SH-SY5Y (cell line): ENCODE data around the gene TMEM35A.

Experiments used
- GATA2 ChIP-seq: IDR thresholded peaks from 2 replicates; pipeline ENCODE4 v1.6.1; 2011; ENCODE audit warnings: mild to moderate bottlenecking, low read depth, low read length
- GATA3 ChIP-seq: IDR thresholded peaks from 2 replicates; pipeline ENCODE4 v1.6.1; 2011; ENCODE audit warnings: low read depth, mild to moderate bottlenecking, low read length, moderate library complexity

DNA sequence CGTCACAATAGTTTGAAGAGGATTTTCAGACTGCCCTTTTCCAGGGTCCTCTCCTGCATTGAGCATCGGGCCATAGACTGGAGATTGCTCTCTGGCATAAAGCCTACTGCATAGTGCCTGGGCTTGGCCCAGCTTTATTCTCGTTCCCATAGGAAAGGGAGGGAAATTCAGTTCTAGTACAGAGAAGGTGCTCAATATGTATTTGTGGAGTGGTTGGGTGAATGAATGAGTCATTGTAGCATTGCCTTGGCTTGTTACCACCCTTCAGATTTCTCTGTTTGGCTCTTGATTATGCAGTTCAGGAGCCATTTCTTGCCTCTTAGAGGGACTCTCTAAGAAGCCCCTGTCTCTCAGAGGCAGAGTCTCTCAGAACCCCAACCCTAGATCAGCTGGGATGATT is 2.6 kb downstream of the TMEM35A start:
- TF ChIP-seq GATA2 (no peak), GATA3 (no peak)
